ENCODE measurements around the gene WNT10A.

The WNT10A gene

DNA sequence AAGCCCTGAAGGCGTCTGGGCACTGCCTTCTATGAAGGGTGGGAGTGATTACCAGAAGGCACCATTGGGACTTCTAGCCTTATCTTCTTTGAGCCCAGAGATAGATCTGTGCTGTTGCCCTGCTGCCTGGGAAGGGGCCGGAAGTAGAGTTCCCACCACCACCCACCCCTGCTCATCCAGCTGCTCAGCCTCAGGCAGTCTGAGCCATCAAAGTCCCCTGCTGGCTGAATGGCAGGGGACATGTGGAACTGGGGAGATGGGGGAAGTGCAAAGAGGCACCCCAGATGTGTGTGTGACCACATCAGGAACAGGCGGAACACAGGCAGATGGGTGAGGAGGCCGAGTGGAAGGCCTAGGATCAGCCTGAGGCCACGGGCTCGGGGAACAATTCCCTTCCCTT is 3.3 kb upstream of the WNT10A start:
- H3K27ac ChIP-seq (ENCODE audit: insufficient read depth, low read depth, low read length, poor library complexity, severe bottlenecking) = no peak overlapping the region
- H3K9me3 ChIP-seq (ENCODE audit: control insufficient read depth, low read length) = no peaks in the 10 kb centered on the region
- H3K4me3 ChIP-seq (ENCODE audit: insufficient read depth, low read depth, low read length) = no peak overlapping the region
- H3K27me3 ChIP-seq (ENCODE audit: control insufficient read depth, insufficient read depth, low read length, poor library complexity, severe bottlenecking) = peaks cover 100% of the 10 kb centered on the region
- no peaks in the 10 kb centered on the region for H3K36me3 ChIP-seq (ENCODE audit: control insufficient read depth, insufficient read depth, low read length)
- WGBS, 2 experiments = 75 to 78% methylated on average over 6 of the region's 6 CpGs
- peaks cover 28% of the 10 kb centered on the region for H3K4me1 ChIP-seq (ENCODE audit: control insufficient read depth, insufficient read depth, low read length)

DNA sequence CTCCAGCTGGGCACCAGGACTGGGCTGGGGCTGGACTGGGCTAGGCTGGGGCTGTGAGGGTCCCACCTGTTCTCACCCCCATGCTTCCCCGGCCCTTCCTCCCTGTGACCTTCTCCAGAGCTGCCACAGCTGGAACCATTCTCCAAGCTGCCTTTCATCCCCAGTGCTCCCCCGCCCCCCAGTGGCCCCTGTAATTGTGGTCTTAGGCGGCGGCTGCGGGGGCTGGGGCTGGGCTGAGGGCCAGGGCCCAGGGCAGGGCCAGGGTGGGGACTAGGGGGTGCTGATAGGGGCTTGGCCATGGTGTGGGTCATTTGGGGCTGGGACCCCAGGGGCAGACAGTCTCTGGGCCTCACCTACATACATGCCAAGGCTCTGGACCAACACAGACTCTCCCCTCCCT is 2.8 kb upstream of the WNT10A start:
- Histone ChIP-seq H3K27ac (ENCODE audit: insufficient read depth, low read depth, low read length, poor library complexity, severe bottlenecking) (no peak overlapping the region), H3K36me3 (ENCODE audit: control insufficient read depth, insufficient read depth, low read length) (no peaks in the 10 kb centered on the region), H3K27me3 (ENCODE audit: control insufficient read depth, insufficient read depth, low read length, poor library complexity, severe bottlenecking) (peaks cover 100% of the 10 kb centered on the region), H3K4me1 (ENCODE audit: control insufficient read depth, insufficient read depth, low read length) (peaks cover 30% of the 10 kb centered on the region), H3K9me3 (ENCODE audit: control insufficient read depth, low read length) (no peaks in the 10 kb centered on the region), H3K4me3 (ENCODE audit: insufficient read depth, low read depth, low read length) (no peak overlapping the region)
- WGBS, 2 experiments = 25 to 31% methylated on average over 5 of the region's 5 CpGs

DNA sequence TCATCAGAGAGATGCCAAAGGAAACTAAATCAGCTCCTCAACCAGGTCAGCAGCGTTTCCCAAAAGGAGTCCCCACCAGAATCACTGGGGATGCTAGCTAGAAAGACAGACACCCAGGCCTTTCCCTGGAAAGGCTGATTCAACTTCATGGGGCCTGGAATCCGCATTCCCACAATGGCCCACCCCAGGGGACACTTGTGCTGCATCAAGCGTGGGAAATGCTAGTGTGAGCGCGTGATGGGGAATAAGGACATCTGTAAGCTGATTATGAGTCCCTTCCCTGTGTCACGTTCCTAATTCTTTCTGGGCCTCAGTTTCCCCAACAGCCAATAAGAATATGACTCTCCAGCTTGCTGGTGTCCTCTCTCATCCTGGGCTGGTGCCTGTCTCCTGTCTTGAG is 2.2 kb upstream of the WNT10A start:
- Histone ChIP-seq H3K4me1 (ENCODE audit: control insufficient read depth, insufficient read depth, low read length) (peaks cover 33% of the 10 kb centered on the region), H3K27me3 (ENCODE audit: control insufficient read depth, insufficient read depth, low read length, poor library complexity, severe bottlenecking) (peaks cover 99% of the 10 kb centered on the region), H3K27ac (ENCODE audit: insufficient read depth, low read depth, low read length, poor library complexity, severe bottlenecking) (no peak overlapping the region), H3K36me3 (ENCODE audit: control insufficient read depth, insufficient read depth, low read length) (no peaks in the 10 kb centered on the region), H3K9me3 (ENCODE audit: control insufficient read depth, low read length) (no peaks in the 10 kb centered on the region), H3K4me3 (ENCODE audit: insufficient read depth, low read depth, low read length) (no peak overlapping the region)
- WGBS, 2 experiments = 24 to 28% methylated on average over 6 of the region's 6 CpGs

DNA sequence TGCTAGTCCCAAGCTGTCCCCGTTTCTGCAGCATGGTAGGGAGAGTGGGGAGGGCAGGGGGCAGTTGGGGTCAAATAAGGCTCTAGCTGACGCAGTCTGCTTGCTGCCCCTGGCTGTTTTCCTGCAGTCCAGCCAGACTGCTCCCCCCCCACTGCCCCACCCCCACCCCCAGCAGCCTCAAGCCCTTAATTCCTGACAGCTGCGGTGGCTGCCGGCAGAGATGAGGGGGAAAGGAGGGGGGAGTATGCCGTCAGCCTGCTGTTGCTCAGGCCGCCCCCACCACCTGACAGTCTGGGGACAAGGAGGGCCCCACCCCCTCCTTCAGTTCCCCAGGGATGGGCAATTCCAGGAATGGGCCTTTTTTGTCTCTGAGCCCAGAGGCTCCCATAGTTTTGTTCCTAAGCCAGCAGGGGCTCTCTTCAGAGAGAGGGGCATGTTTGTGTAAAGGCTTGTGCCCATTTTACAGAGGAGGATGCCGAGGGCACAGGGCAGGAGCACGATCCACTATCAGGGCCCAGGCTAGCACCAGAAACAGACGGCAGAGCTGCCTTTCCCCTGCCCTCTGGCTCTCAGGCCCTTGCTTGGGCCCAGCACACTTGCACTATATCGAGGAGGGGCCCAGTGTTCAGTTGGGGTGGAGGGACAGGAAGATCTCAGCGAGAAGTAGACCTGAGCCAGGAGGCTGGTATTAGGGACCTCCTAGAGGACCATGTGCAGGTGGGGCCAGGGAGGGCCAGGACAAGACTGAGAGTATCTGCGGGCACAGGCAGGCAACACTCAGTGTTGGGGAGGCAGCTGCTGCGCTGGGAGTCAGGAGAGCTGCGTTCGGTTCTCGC is 1.5 kb upstream of the WNT10A start:
- Histone ChIP-seq H3K4me3 (ENCODE audit: insufficient read depth, low read depth, low read length) (no peak overlapping the region), H3K9me3 (ENCODE audit: control insufficient read depth, low read length) (no peaks in the 10 kb centered on the region), H3K36me3 (ENCODE audit: control insufficient read depth, insufficient read depth, low read length) (no peaks in the 10 kb centered on the region), H3K27ac (ENCODE audit: insufficient read depth, low read depth, low read length, poor library complexity, severe bottlenecking) (no peak overlapping the region), H3K4me1 (ENCODE audit: control insufficient read depth, insufficient read depth, low read length) (peaks cover 37% of the 10 kb centered on the region), H3K27me3 (ENCODE audit: control insufficient read depth, insufficient read depth, low read length, poor library complexity, severe bottlenecking) (peaks cover 99% of the 10 kb centered on the region)
- WGBS, 2 experiments = 10% methylated on average over 16 of the region's 16 CpGs

DNA sequence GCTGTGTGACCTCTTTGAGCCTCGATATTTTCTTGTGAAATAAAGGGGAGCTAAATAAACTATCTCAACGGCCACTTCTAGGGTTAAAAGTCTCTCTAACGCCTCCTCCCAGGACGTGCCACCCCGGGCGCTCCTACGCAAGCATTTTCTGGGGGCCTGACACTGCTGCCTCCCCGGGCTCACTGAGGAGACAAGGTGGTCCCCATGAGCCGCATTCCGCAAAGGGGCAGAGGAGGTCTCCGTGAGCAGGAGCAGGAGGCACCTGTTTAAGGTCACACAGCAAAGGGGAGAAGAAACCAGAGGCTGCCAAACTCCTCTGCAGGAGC is 913 bp upstream of the WNT10A start:
- Histone ChIP-seq H3K9me3 (ENCODE audit: control insufficient read depth, low read length) (no peaks in the 10 kb centered on the region), H3K27ac (ENCODE audit: insufficient read depth, low read depth, low read length, poor library complexity, severe bottlenecking) (no peak overlapping the region), H3K27me3 (ENCODE audit: control insufficient read depth, insufficient read depth, low read length, poor library complexity, severe bottlenecking) (peaks cover 99% of the 10 kb centered on the region), H3K36me3 (ENCODE audit: control insufficient read depth, insufficient read depth, low read length) (no peaks in the 10 kb centered on the region), H3K4me3 (ENCODE audit: insufficient read depth, low read depth, low read length) (no peak overlapping the region), H3K4me1 (ENCODE audit: control insufficient read depth, insufficient read depth, low read length) (peaks cover 39% of the 10 kb centered on the region)
- 5 to 8% methylated on average over 11 of the region's 11 CpGs for WGBS, 2 experiments

DNA sequence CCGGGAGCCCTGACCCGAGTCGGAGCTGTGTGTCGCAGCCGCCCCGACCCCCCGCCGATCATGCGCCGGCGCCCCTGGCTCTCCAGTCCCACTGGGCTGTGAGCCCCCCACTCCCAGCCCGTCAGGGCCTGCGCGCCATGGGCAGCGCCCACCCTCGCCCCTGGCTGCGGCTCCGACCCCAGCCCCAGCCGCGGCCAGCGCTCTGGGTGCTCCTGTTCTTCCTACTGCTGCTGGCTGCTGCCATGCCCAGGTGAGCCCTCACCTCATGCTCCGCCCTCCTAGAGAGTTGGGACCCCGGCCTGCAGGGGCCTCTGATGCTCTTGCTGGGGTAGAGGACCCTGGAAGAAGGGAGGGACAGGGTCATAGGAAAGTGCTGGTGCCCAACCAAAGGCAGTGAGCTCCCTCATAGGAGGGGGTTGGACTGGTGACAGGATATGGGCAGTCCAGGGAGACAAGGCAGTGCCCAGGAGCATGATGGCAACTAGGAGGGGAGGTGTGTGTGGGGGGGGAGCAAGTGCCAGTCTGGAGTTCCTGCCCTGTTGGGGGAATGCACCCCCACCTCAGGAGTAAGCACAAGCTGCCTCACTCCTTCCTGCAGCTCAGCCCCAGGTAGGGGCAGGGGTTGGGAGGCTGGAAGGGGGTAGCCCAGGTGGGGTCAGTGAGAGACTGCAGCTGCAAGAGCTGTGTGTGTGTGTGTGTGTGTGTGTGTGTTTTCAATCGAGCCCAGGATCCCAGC is 375 bp downstream of the WNT10A start:
- H3K4me3 ChIP-seq (ENCODE audit: insufficient read depth, low read depth, low read length) = no peak overlapping the region
- 12 to 14% methylated on average over 24 of the region's 24 CpGs for WGBS, 2 experiments

DNA sequence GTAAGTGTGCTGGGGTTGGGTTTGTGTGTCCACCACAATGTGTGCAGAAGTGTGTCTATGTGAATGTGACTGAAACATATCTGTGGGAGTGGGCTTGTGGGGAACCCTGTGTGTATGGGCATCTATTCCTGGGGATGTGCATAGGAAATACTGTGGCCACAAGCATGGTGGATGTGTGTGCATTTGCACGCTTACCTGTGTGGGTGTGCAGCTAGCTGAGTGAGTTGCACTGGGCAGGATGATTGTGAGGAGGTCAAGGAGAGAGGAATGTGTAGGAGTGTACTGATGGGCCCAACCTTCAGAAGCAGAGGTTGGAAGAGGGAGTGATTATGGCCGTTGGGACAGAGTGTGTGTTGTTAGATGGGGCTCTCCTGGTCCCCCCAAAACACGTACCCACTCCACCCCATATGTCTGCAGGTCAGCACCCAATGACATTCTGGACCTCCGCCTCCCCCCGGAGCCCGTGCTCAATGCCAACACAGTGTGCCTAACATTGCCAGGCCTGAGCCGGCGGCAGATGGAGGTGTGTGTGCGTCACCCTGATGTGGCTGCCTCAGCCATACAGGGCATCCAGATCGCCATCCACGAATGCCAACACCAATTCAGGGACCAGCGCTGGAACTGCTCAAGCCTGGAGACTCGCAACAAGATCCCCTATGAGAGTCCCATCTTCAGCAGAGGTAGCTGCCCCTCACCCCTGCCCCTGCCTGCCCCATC is 1.2 kb downstream of the WNT10A start:
- H3K36me3 ChIP-seq (ENCODE audit: control insufficient read depth, insufficient read depth, low read length) = no peaks in the 10 kb centered on the region
- H3K27ac ChIP-seq (ENCODE audit: insufficient read depth, low read depth, low read length, poor library complexity, severe bottlenecking) = no peak overlapping the region
- H3K27me3 ChIP-seq (ENCODE audit: control insufficient read depth, insufficient read depth, low read length, poor library complexity, severe bottlenecking) = peaks cover 94% of the 10 kb centered on the region
- no peaks in the 10 kb centered on the region for H3K9me3 ChIP-seq (ENCODE audit: control insufficient read depth, low read length)
- WGBS, 2 experiments = 79 to 83% methylated on average over 13 of the region's 13 CpGs
- no peak overlapping the region for H3K4me3 ChIP-seq (ENCODE audit: insufficient read depth, low read depth, low read length)
- peaks cover 47% of the 10 kb centered on the region for H3K4me1 ChIP-seq (ENCODE audit: control insufficient read depth, insufficient read depth, low read length)

More for the DNA sequence above, 375 bp downstream of the WNT10A start:
- H3K27me3 ChIP-seq (ENCODE audit: control insufficient read depth, insufficient read depth, low read length, poor library complexity, severe bottlenecking) = peaks cover 99% of the 10 kb centered on the region
- peaks cover 47% of the 10 kb centered on the region for H3K4me1 ChIP-seq (ENCODE audit: control insufficient read depth, insufficient read depth, low read length)
- H3K36me3 ChIP-seq (ENCODE audit: control insufficient read depth, insufficient read depth, low read length) = no peaks in the 10 kb centered on the region
- H3K27ac ChIP-seq (ENCODE audit: insufficient read depth, low read depth, low read length, poor library complexity, severe bottlenecking) = no peak overlapping the region
- no peaks in the 10 kb centered on the region for H3K9me3 ChIP-seq (ENCODE audit: control insufficient read depth, low read length)

DNA sequence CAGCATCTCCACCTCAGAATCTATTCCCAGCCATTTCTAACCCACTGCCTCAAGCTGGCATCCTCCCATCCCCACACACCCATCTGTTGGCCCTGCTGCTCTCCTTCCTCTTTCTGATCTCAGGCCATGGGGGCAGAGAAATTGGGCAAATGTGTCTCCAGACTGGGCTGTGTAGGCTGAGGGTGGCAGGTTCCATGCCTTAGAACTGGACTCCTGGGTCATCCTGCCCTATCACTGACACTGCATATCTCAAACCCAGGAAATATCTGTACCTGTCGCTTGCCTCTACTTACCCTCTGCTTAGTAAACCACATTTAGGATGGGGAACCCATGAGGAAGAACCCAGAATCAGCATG is 1.8 kb downstream of the WNT10A start:
- H3K4me1 ChIP-seq (ENCODE audit: control insufficient read depth, insufficient read depth, low read length) = peaks cover 42% of the 10 kb centered on the region
- H3K36me3 ChIP-seq (ENCODE audit: control insufficient read depth, insufficient read depth, low read length) = no peaks in the 10 kb centered on the region
- no peak overlapping the region for H3K27ac ChIP-seq (ENCODE audit: insufficient read depth, low read depth, low read length, poor library complexity, severe bottlenecking)
- 79 to 85% methylated on average over 1 of the region's 1 CpG for WGBS, 2 experiments
- H3K4me3 ChIP-seq (ENCODE audit: insufficient read depth, low read depth, low read length) = no peak overlapping the region
- peaks cover 94% of the 10 kb centered on the region for H3K27me3 ChIP-seq (ENCODE audit: control insufficient read depth, insufficient read depth, low read length, poor library complexity, severe bottlenecking)
- H3K9me3 ChIP-seq (ENCODE audit: control insufficient read depth, low read length) = no peaks in the 10 kb centered on the region

DNA sequence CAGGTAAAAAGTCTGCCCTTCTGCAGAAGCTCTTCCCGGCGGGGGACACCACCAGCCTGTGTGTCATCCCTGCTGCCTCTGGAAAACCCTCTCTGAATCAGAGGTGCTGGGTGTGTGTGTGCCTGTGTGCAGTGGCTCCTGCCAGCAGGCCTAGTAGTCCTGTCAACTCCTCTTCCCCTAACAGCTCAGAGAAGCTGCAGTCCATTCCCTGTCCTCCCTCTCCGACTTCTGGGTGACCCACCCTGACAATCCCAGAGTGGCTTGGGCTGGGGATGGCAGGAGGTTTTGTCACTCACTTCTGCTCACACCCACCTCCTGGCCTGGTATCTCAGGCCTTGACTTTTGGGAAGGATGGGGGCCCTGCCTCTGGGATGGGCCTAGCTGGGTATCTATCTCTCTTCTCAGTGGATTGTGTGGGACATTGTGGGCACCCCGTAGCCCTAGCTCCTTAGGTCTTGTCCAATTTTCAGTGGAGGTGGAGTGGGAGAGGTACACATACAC is 2.3 kb downstream of the WNT10A start:
- Histone ChIP-seq H3K4me1 (ENCODE audit: control insufficient read depth, insufficient read depth, low read length) (peaks cover 37% of the 10 kb centered on the region), H3K4me3 (ENCODE audit: insufficient read depth, low read depth, low read length) (no peak overlapping the region), H3K9me3 (ENCODE audit: control insufficient read depth, low read length) (no peaks in the 10 kb centered on the region), H3K27ac (ENCODE audit: insufficient read depth, low read depth, low read length, poor library complexity, severe bottlenecking) (no peak overlapping the region), H3K27me3 (ENCODE audit: control insufficient read depth, insufficient read depth, low read length, poor library complexity, severe bottlenecking) (peaks cover 94% of the 10 kb centered on the region), H3K36me3 (ENCODE audit: control insufficient read depth, insufficient read depth, low read length) (no peaks in the 10 kb centered on the region)
- 53 to 55% methylated on average over 4 of the region's 4 CpGs for WGBS, 2 experiments

Data from ectodermal cell (in vitro differentiated cells).